ENCODE measurements around the gene CFAP52.
"Not testable (repeated sequence)": the region's sequence is repeated elsewhere in the genome, so short reads cannot be mapped to it uniquely, and the experiment has no call there.

DNA sequence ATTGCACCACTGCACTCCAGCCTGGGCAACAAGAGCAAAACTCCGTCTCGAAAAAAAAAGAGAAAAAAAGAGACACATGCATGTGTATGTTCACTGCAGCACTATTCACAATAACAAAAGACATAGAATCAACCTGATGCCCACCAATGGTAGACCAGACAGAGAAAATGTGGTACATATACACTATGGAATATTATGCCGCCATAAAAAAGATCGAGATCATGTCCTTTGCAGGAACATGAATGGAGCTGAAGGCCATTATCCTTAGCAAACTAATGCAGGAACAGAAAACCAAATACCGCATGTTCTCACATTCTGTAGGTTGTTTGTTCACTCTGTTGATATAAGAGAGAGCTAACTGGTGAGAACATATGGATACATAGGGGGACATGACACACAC lies 9.7 kb upstream of the CFAP52 start:
- TF ChIP-seq, protein P1, sequence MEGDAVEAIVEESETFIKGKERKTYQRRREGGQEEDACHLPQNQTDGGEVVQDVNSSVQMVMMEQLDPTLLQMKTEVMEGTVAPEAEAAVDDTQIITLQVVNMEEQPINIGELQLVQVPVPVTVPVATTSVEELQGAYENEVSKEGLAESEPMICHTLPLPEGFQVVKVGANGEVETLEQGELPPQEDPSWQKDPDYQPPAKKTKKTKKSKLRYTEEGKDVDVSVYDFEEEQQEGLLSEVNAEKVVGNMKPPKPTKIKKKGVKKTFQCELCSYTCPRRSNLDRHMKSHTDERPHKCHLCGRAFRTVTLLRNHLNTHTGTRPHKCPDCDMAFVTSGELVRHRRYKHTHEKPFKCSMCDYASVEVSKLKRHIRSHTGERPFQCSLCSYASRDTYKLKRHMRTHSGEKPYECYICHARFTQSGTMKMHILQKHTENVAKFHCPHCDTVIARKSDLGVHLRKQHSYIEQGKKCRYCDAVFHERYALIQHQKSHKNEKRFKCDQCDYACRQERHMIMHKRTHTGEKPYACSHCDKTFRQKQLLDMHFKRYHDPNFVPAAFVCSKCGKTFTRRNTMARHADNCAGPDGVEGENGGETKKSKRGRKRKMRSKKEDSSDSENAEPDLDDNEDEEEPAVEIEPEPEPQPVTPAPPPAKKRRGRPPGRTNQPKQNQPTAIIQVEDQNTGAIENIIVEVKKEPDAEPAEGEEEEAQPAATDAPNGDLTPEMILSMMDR (IDR thresholded peaks at IDR 0.05), result not testable (repeated sequence)
- TF ChIP-seq POLR2A, POLR2AphosphoS5 (IDR thresholded peaks at IDR 0.05): not testable (repeated sequence)
